Effector CD8-positive, alpha-beta T cell (primary cell): ENCODE results near the gene LRRC8C.

Experiments used
- DNase-seq: peaks from one replicate; lab custom pipeline; 2025; lab: John Stamatoyannopoulos, UW

The LRRC8C gene

DNA sequence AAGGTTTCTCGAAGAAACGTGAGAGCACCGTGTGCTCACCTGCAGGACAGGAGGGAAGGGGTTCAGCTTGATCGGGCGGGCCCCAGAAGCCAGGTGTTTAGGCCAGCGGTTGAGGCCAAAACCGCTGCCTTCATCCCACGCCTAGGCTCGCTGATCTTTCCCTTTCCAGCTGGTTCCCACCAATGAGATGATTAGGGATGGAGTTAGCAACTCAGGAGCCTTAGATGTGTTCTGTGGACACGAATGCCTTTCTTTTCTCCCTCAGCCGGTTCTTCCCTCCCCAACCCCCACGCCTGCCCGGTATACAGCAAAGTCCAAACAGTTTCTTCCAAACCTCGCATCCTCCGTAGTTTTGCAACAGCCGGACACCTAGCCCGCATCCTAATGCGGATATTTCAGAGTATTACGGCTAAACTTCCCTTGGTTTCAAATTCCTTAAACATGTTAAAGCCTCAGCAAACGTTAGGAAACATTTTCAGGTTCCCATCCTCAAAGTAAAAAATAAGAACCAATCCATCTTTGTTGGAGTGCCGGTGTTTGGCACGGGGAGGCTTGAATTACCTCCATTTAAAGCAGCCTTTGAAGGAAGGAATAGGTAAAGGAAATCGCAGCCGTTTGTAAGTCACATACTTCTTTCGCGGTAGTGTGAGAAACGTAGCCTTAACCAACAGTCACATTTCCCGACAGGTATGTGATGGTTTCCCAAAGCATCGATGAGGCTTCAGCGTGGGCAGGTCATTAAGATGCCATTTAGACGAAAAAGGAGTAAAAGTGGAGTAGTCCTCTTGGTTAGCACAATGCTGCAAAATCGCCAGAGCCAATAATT is 1.1 kb downstream of the LRRC8C start:
- DNase-seq = no peak

DNA sequence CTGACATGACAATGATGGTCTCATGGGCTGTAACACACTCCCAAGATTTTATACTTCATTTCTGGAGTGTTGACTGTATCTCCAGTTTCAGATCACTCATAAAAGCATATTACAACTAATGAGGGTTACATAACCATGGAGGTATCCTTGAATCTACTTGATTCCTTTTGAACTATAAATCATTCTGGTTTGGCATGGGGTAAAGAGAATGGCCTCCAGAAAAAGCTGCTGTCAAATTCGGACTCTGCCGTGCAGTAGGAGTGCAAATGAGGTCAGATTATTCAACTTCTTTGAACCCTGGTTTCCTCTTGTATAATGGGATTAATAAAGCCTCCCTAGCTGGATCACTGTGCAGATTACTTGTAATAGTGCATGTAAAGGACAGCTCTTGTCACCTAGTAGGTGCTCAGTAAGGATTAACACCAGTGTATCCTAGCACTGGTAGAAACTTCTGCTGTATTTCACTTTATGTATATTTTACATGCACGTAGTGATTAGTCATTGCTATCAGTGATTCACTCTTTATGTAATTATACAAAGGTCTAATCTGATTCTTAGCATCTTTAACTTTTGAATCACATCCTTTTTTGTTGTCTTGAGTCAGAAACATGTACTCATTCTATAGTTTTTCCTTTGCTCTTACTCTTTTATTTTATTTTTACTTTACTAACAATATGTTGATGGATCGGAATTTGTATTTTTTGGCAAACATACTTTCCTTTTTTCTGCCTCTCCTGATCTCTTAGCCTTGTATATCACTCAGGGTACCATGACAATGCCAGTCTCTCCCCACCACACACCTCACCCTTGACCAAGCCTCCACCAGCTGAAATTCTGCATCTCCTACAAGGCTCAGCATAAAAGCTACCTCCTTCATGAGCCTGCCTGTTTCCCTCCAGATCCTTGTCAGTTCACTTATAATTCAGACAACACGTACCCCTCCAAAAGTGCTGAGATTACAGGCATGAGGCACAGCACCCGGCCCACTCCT is 3.2 kb downstream of the LRRC8C start:
- DNase-seq = no peak

DNA sequence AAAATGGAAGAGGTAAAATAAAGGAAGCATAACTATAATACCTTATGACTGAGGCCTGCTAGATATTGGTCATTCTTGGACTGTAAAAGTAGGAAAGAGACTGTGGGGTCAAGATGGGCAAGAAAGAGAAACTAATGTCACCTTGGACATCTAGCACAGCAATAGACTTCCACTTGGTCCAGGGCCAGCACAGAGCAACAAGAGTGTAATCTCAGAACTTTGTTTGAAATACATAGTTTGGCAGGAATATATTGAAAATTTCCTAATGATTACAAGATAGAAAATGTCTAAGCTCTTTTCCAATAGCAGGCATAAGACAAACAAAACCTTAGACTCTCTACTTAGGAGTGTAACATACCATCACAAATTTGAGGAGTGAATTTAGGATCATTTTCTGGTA is 4.6 kb downstream of the LRRC8C start:
- DNase-seq = no peak

DNA sequence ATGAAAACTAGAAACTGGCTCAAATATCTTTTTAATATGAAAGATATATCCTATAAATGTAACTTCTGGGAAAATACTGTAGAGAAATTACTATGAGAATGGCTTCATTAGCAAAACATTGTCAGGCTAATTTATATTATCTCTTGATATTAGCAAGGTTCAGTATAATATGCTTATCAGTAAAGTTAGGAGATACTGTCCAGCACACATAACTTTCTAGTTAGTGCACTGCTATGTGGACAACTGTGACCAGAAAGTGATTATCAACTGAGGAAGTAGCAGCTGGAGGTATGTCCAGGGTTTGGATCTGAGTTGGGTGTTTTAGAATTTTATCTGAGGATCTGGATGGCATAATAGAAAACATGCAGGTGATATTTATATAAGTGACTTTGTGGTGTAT is 7.5 kb downstream of the LRRC8C start:
- DNase-seq = no peak

DNA sequence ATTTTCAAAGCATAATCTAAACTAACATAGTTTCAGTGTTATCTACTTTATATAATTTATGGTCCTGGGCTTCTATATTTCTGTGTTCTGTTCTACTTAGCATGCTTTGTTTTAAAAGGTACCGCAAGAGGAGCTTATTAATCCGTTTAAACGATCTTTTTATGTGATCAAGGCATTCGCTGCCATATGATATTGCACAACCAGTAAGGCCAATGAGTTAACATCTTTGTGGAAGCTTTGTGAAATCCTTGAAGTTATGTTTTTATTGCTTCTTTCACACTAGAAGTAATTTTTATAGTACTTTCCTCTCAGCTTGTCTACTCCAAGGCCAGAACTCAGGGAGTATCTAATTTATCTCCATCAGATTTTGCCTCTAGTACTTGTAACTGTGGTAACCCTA is 8.9 kb downstream of the LRRC8C start:
- no peak for DNase-seq

DNA sequence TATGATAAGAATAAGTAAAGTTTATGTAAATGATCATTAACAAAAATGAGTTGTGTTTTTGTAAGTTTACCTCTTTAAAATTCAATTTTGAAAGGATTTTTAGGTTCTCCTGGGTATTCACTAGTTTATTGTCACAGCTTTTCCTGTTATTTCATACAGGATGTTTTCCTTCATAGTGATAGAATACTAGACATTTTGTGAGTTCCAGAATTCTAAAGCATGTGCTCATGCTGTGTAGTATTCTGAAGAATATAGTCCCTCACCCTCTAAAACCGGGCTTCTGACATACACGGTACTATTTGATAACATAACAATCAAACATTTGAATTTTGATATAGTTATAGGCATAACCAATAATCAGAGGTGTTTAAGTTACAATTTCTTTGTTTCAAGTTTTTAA is 10.7 kb downstream of the LRRC8C start:
- no peak for DNase-seq

DNA sequence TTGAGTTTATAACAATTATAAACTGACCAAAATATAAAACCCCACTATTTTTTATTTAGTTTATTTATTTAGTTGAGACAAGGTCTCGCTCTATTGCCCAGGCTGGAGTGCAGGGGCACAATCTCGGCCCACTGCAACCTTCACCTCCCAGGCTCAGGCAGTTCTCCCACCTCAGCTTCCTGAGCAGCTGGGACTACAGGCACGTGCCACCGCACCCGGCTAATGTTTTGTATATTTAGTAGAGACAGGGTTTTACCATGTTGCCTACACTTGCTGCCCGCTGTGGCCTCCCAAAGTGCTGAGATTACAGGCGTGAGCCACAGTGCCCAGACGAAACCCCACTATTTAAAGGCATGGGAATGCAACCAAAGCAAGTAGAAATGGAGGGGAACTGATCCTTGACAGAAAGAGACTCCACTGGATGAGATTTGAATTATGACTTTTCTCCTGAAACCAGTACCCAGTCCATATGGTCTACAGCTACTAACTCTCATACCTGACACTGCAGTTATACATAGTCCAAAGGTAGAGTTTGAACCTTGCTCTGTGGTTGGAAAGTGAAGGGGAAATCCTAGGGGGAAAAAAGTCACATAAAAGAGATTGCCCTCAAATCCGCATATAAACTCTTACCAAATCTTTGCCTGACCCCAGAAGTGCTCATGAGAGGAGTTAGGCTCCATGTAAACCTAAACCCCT is 11.3 kb downstream of the LRRC8C start:
- DNase-seq = no peak

DNA sequence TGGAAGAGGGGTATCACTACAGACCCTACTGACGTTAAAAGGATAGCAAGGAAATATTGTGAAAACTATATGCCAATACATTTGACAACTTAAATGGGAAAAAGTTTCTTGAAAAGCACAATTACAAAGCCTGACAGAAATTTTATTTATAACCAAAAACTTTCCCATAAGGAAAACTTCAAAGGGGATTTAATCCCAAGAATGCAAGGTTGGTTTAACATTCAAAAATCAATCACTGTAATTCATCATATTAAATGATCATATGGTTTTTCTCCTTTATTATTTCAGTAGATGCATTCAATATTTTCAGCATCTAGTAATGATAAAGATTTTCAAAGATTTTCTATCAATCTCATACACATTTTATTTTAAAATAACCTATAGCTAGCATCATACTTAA is 13.3 kb downstream of the LRRC8C start:
- DNase-seq = no peak

DNA sequence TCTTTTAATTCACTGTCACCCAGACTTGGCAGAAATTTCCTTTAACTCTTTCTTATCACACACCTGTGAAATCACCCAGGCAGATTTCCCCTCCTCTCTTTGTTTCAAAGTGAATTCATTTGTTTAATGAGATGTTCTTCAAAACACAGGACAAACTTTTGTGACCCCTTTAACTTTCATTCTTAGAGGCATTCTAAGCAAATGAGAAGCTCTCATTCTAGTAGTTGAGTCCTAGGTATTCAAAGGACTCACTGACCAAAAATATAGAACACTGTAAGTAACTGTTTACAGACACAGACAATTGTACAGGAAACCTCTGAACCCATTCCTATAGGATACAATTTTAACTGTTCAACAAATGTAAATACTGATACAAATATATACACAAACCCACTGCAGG is 16.9 kb downstream of the LRRC8C start:
- no peak for DNase-seq

DNA sequence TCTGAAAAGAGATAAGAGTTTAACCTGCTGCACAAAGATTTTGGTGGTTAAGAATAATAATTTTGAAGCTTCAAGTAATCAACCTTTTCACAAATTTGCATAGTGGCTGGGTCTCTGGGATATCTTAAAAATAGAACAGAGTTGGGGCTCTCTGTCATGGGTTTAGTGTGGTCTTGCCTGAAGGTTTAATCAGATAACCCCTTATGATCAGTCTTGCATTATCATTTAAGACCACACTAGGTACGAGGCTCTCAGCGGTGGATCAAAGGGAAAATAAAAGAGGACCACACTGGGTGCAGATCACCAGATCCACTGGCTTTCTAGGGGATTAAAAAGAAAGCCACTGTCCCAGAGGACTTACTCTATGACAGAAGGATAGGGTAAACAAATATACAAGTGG is 19.5 kb downstream of the LRRC8C start:
- no peak for DNase-seq

DNA sequence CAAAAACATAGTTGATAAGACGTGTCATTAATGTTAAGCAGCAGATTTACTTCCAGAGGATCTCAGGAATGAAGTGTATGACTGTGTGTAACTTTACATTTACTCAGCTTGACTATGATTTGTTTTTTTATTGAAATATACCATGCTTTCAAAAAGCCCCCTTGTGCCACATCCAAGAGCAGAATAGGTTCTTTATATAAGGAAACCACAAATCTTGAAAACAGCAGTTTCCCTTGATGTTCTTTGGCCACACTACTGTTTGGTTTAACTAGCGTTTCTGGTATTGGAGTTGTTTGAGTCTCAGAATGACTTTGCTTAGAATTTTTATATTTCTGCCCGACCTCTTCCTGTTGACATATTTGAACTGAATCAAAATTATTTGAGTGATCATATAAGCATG is 25.0 kb downstream of the LRRC8C start:
- no peak for DNase-seq

DNA sequence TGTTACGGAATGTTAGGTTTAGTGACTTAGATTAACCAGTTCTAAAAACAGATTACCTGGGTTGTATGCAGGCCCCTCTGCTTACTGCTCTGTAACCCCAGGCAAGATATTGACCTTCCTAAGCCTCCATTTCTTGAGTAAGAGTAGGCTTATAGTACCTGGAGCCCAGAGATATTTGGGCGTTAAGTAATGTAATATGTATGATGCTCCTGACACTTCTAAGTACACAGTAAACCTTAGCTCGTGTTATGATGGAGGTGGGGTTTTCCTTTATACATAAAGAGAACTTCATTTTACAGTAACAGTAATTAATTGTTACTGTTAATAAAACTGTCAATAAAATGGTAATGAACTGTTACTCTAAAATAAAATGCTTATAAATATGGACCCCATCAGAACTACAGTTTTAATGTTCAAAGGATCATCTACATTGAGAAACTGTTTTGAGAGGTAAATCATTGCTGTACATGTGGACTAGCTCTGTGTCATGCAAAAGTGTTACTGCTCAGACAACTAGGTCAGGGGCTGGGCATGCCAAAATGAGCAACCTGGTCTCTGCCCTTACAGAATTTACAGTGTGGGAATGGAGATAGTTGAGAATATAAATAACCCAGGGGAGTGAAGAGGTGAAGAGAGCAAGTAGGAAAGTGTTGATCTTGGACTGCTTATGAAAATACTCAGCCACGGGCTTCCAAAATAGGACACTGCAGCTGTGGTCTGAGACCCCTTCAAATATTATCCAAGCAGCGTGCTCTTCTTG is 26.6 kb downstream of the LRRC8C start:
- no peak for DNase-seq

DNA sequence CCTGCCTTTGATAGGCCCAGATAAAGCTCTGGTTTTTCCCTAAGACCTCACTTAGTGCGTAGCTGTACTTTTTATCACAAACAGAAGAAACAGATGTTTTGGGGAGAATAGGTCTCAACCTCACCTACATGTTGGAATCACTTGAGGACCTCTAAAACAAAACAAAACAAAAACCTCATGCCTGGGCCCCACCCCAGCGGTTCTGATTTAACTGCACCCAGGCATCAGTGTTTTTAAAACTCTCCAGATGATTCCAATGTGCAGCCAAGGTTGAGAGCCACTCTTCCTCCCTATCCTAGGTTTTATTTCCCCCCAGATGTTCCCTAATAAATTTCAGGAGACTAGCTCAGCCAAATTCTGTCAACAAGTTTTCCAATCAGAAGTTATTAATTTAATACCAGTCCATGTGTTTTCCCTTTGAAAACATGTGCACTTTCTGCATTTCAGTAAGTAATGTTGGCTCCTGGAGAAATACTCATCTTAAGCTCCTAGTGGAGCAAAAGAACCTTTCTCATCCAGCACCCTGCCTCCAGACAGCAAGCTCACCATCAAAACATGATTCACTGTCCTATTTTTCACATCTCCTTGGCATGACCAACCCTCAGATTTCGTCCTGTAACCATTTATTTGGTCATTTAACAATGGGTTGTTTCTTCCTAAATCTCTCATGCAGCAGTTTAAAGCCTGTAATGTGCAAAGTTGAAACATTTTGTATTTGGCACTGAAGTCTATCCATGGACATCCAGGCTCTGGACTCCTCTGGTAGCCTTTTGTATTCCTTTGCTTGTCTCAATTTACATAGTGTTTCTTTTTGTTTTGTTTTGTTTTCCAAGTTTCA is 27.5 kb downstream of the LRRC8C start:
- no peak for DNase-seq

DNA sequence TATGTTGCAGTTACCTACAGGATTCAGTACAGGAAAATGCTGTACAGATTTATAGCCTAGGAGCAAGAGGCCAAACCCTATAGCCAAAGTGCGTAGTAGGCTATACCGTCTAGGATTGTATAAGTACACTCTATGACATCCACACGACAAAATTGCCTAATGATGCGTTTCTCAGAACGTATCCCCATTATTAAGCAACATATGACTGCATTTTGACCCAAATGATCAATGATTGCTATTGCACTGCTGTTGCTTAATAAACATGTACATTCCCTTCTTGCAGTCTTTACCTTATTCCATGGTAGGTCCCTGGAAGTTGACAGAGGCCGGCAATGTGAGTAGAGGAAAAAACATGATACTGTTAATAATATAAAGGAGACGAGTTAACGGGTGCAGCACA is 33.0 kb downstream of the LRRC8C start:
- DNase-seq = no peak

DNA sequence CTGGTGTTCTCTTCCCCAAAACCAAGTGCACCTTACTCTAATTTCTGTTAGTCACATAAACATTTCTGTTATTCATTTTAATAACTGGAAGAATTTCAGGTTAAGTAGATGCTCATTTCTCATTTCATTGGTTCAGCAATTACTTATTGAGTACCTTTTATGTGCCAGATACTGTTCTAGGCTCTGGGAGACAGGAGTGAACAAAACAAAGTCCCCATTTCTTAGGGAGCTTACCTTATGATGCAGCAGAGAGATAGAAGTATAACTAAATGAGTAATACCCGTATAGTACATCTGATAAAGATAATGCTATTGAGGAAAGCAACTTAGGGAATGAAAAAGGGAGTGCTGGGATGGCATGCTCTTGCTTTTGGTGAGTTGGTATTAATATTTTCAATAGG is 33.7 kb downstream of the LRRC8C start:
- no peak for DNase-seq

DNA sequence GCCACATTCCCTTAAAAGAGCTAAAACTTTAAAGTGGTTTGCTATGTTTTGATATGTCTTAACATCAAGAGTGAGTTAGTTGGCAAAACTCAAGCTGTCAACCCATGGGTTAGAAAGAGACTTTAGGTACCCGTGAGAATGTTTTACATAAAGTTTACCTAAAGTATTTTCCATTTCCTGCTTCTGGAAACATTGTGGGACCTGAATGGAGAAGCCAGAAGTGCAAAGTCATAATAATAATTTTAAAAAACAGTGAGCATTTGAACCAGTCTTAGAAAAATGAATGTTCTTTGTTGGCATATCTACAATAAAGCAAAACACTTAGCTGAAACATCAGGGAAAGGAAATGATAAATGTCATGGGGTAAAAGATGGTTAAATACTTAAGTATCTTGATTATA is 34.8 kb downstream of the LRRC8C start:
- DNase-seq = no peak

DNA sequence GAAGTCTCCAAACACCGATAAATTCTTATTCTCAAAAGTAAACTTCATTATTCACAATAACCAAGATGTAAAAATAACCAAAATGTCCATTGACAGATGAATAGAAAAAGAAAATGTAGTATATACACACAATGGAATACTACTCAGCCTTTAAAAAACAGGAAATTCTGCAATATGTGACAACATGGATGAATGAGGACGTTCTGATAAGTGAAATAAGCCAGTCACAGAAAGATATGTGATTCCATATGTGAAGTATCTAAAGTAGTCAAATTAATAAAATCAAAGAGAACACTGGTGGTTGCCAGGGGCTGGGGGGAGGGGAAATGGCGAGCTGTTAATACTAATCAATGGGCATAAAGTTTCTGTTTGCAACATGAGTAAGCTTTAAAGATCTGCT is 36.0 kb downstream of the LRRC8C start:
- no peak for DNase-seq

DNA sequence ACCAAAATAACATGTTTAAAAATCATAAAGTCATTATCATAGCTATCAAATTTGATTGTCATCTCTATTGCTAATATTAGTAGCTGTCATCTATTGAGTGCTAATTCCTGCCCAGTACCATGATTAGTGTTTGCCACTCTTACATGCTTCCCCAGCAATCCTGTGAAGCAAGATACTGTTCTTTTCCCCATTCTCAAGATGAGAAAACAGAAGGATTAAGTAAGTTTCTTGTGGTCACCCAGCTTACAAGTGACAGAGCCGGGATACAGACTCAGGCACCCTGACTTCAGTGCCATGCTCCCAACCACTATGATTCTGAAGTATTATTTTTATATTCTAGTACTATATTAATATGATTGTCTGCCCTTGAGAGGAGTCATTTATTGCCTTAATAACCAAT is 36.5 kb downstream of the LRRC8C start:
- DNase-seq = no peak

DNA sequence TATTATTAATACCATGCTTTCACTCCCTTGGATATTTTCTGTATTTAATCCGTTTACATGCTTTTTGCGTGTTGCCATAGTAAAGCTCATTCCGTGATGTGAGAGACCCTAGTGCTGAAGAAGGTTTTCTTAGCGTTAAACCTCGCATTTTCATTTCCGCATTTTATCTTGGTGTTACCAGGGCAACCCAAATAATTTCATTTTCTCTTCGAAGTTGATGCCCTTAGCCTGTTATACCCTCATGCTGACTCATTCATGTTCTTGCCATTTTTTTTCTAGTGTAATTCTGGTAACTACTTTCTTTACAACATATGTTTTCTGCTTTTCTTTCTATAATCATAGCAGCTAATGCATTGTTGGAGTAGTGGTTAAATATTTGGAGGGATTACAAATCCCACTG is 37.2 kb downstream of the LRRC8C start:
- DNase-seq = no peak

DNA sequence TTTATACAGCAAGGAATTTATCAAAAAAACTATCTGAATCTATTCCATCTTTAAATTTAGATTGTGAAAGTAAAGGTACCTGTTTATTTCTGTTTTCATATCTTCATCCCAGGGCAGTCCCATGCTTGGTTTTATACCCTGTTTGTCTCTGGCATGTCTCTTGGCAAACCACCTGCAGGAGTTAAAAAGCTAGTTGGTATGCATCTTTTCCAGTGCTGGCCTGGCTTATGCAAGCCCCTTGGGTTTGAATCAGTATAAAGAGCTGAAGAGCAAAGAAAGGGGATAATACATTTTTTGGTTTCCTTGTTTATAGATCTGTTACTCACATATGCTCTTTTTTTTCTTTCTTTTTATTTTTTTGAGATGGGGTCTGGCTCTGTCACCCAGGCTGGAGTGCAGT is 37.8 kb downstream of the LRRC8C start:
- DNase-seq = no peak
